KOPT-K1 (cell line): ENCODE data around the gene TUFT1.
"Not testable (repeated sequence)": the region's sequence is repeated elsewhere in the genome, so short reads cannot be mapped to it uniquely, and the experiment has no call there.

Experiments used
- H3K27ac ChIP-seq: fragments of 200-600 bp; sonication (generic); 2 replicates; pipeline ENCODE4 v1.5.1; 2016; ENCODE audit warnings: antibody characterized with exemption, mild to moderate bottlenecking, low read depth, low read length; ENCODE audit not compliant: poor library complexity, severe bottlenecking
- H3K36me3 ChIP-seq: fragments of 200-600 bp; sonication (generic); 2 replicates; pipeline ENCODE4 v1.5.1; 2017; ENCODE audit warnings: antibody characterized with exemption, mild to moderate bottlenecking, low read length, moderate library complexity; ENCODE audit not compliant: insufficient read depth
- H3K9me3 ChIP-seq: fragments of 200-600 bp; sonication (generic); 2 replicates; pipeline ENCODE4 v1.5.1; 2017; ENCODE audit warnings: antibody characterized with exemption, low read length, mild to moderate bottlenecking; ENCODE audit not compliant: insufficient read depth, poor library complexity, severe bottlenecking

The TUFT1 gene

GRCh38 chr1:151574575-151575529 is 34.7 kb downstream of the TUFT1 start:
- Histone ChIP-seq H3K27ac (no peak overlapping the region), H3K36me3 (no peaks in the 10 kb centered on the region), H3K9me3 (no peaks in the 10 kb centered on the region)

GRCh38 chr1:151577173-151577572 is 37.1 kb downstream of the TUFT1 start:
- H3K27ac ChIP-seq = no peak overlapping the region
- no peaks in the 10 kb centered on the region for H3K9me3 ChIP-seq
- no peaks in the 10 kb centered on the region for H3K36me3 ChIP-seq

GRCh38 chr1:151578941-151579340 is 38.8 kb downstream of the TUFT1 start:
- Histone ChIP-seq H3K27ac (no peak overlapping the region), H3K36me3 (no peaks in the 10 kb centered on the region), H3K9me3 (no peaks in the 10 kb centered on the region)

- no peaks in the 10 kb centered on the region for H3K9me3 ChIP-seq
- no peaks in the 10 kb centered on the region for H3K36me3 ChIP-seq
- H3K27ac ChIP-seq = no peak overlapping the region
Observed at GRCh38 chr1:151579436-151580225, 39.5 kb downstream of the TUFT1 start.

- Histone ChIP-seq H3K36me3 (no peaks in the 10 kb centered on the region), H3K27ac (no peak overlapping the region), H3K9me3 (no peaks in the 10 kb centered on the region)
Observed at GRCh38 chr1:151581451-151581850, 41.3 kb downstream of the TUFT1 start.

GRCh38 chr1:151581921-151582320 is 41.8 kb downstream of the TUFT1 start:
- Histone ChIP-seq H3K27ac (no peak overlapping the region), H3K36me3 (no peaks in the 10 kb centered on the region), H3K9me3 (no peaks in the 10 kb centered on the region)

GRCh38 chr1:151583796-151584195 is 43.7 kb downstream of the TUFT1 start:
- Histone ChIP-seq H3K27ac (no peak overlapping the region), H3K9me3 (no peaks in the 10 kb centered on the region), H3K36me3 (no peaks in the 10 kb centered on the region)

GRCh38 chr1:151584278-151584677 is 44.2 kb downstream of the TUFT1 start:
- no peak overlapping the region for H3K27ac ChIP-seq
- H3K36me3 ChIP-seq = no peaks in the 10 kb centered on the region
- no peaks in the 10 kb centered on the region for H3K9me3 ChIP-seq

GRCh38 chr1:151584780-151585179 is 44.7 kb downstream of the TUFT1 start:
- H3K9me3 ChIP-seq = no peaks in the 10 kb centered on the region
- H3K27ac ChIP-seq = no peak overlapping the region
- no peaks in the 10 kb centered on the region for H3K36me3 ChIP-seq

GRCh38 chr1:151585622-151586021 is 45.5 kb downstream of the TUFT1 start:
- no peak overlapping the region for H3K27ac ChIP-seq
- no peaks in the 10 kb centered on the region for H3K9me3 ChIP-seq
- H3K36me3 ChIP-seq = no peaks in the 10 kb centered on the region

GRCh38 chr1:151590961-151591360 is 50.9 kb downstream of the TUFT1 start:
- Histone ChIP-seq H3K9me3 (no peaks in the 10 kb centered on the region), H3K27ac (no peak overlapping the region), H3K36me3 (no peaks in the 10 kb centered on the region)

GRCh38 chr1:151593730-151594129 is 53.6 kb downstream of the TUFT1 start:
- Histone ChIP-seq H3K27ac (no peak overlapping the region), H3K9me3 (no peaks in the 10 kb centered on the region), H3K36me3 (no peaks in the 10 kb centered on the region)

GRCh38 chr1:151594143-151594625 is 54.1 kb downstream of the TUFT1 start:
- no peaks in the 10 kb centered on the region for H3K9me3 ChIP-seq
- no peak overlapping the region for H3K27ac ChIP-seq
- H3K36me3 ChIP-seq = no peaks in the 10 kb centered on the region

GRCh38 chr1:151596166-151596953 is 56.3 kb downstream of the TUFT1 start:
- no peaks in the 10 kb centered on the region for H3K36me3 ChIP-seq
- no peak overlapping the region for H3K27ac ChIP-seq
- H3K9me3 ChIP-seq = no peaks in the 10 kb centered on the region

GRCh38 chr1:151602550-151602949 is 62.4 kb downstream of the TUFT1 start:
- not testable (repeated sequence) for H3K27ac ChIP-seq, H3K9me3 ChIP-seq, H3K36me3 ChIP-seq
